Midbrain (tissue), 1 donor: Measurements from ENCODE around the gene INKA2.
"Not testable (repeated sequence)": the region's sequence is repeated elsewhere in the genome, so short reads cannot be mapped to it uniquely, and the experiment has no call there.

Source experiments
- DNase-seq: peaks from one replicate; lab custom pipeline; 2025; lab: John Stamatoyannopoulos, UW

INKA2 gene

GRCh38 chr1:111750856-111751255 lies 11.7 kb upstream of the INKA2 start:
- no peak for DNase-seq

- DNase-seq = no peak
Observed at GRCh38 chr1:111749628-111750027, 10.4 kb upstream of the INKA2 start.

- no peak for DNase-seq
Observed at GRCh38 chr1:111747947-111748346, 8.8 kb upstream of the INKA2 start.

GRCh38 chr1:111747282-111747734 lies 8.1 kb upstream of the INKA2 start:
- DNase-seq = no peak

- no peak for DNase-seq
Observed at GRCh38 chr1:111746614-111746999, 7.4 kb upstream of the INKA2 start.

- DNase-seq = no peak
Observed at GRCh38 chr1:111745675-111746613, 6.7 kb upstream of the INKA2 start.

- no peak for DNase-seq
Observed at GRCh38 chr1:111743679-111744101, 4.5 kb upstream of the INKA2 start.

GRCh38 chr1:111742938-111743549 lies 3.8 kb upstream of the INKA2 start:
- no peak for DNase-seq

- not testable (repeated sequence) for DNase-seq
Observed at GRCh38 chr1:111742292-111742691, 3.1 kb upstream of the INKA2 start.

GRCh38 chr1:111739925-111740765 lies 950 bp upstream of the INKA2 start:
- DNase-seq = peak; percentile 64

- DNase-seq = peak; percentile 78
Observed at GRCh38 chr1:111738436-111739193, 580 bp downstream of the INKA2 start.

GRCh38 chr1:111738133-111738435 lies 1.1 kb downstream of the INKA2 start:
- DNase-seq = no peak

- DNase-seq = no peak
Observed at GRCh38 chr1:111737216-111738132, 1.7 kb downstream of the INKA2 start.

GRCh38 chr1:111736548-111737215 lies 2.5 kb downstream of the INKA2 start:
- peak; percentile 83 for DNase-seq

- DNase-seq = no peak
Observed at GRCh38 chr1:111735858-111736544, 3.2 kb downstream of the INKA2 start.

GRCh38 chr1:111735321-111735720 lies 3.9 kb downstream of the INKA2 start:
- no peak for DNase-seq

- no peak for DNase-seq
Observed at GRCh38 chr1:111734856-111735255, 4.3 kb downstream of the INKA2 start.

- DNase-seq = no peak
Observed at GRCh38 chr1:111734426-111734825, 4.8 kb downstream of the INKA2 start.

GRCh38 chr1:111733992-111734341 lies 5.2 kb downstream of the INKA2 start:
- DNase-seq = no peak
